K562 (cell line): ENCODE measurements around the gene TMED10. TPM values are rescaled to one million over a fixed set of nuclear protein-coding genes. Genes with fewer than 3 reads are reported as not detected.

ENCODE experiments used
- ATAC-seq: fragments of 200-7000 bp; cut with Tn5 transposase; 3 replicates; pipeline ENCODE4 v1.9.1; 2020; ENCODE audit warnings: moderate library complexity
- BruUV-seq: library from RNA; stranded (reverse); fragments of 400-500 nt; replicated peaks from 2 replicates; lab custom pipeline; 2021; lab: Mats Ljungman, UMichigan
- CTCF ChIA-PET: fragments of 300-600 bp; formaldehyde crosslinking; extraction: SDS; loops from one replicate; lab custom pipeline; 2021; ENCODE audit warnings: low intra/inter-chr PET ratio; lab: Yijun Ruan, JAX
- POLR2A ChIA-PET: fragments of 300-600, 350-650 bp; sonication (Branson Sonifier 250); formaldehyde crosslinking; extraction: SDS; loops from one replicate; lab custom pipeline; 2021; ENCODE audit warnings: antibody characterized with exemption, inconsistent platforms; lab: Yijun Ruan, JAX
- DNase-seq, 4 experiments: peaks; one replicate each; pipeline versions ENCODE4 v3.0.0 to v3.0.0-alpha.2; 2011 to 2018; ENCODE audit warnings: low spot score in 3 of 4, mixed read lengths in 3 of 4; ENCODE audit errors: extremely low read depth in 1 of 4
- FAIRE-seq: peaks from 2 replicates; lab custom pipeline; 2011; peaks lifted over from hg19 to GRCh38; lab: Jason Lieb, UNC
- H2AFZ ChIP-seq: 2 replicates; pipeline ENCODE4 v1.6.0; 2011; ENCODE audit warnings: low read depth, low read length, control low read depth, inconsistent platforms
- H3K27ac ChIP-seq: fragments of 200-600 bp; 3 replicates; pipeline ENCODE4 v1.8.0; 2011; ENCODE audit warnings: low read depth, mild to moderate bottlenecking, control low read depth, inconsistent platforms, low read length, moderate library complexity, mixed read lengths; ENCODE audit errors: extremely low read depth
- H3K27me3 ChIP-seq, 2 experiments: fragments of 300-600 bp in 1 of 2; 2 replicates in 1 of 2; 3 replicates in 1 of 2; pipeline versions ENCODE4 v1.6.0 to v1.8.0; 2011; ENCODE audit warnings: inconsistent platforms in 2 of 2, low read length in 2 of 2, mild to moderate bottlenecking in 1 of 2, mixed read lengths in 1 of 2, moderate library complexity in 1 of 2; ENCODE audit not compliant: control insufficient read depth in 2 of 2, insufficient read depth in 2 of 2
- H3K36me3 ChIP-seq: fragments of 300-600 bp; 3 replicates; pipeline ENCODE4 v1.8.0; 2011; ENCODE audit warnings: mild to moderate bottlenecking, low read length, inconsistent platforms; ENCODE audit not compliant: control insufficient read depth, insufficient read depth
- H3K4me1 ChIP-seq, 2 experiments: fragments of 200-600 bp in 1 of 2; replicated peaks in 1 of 2; 2 replicates in 1 of 2; 3 replicates in 1 of 2; pipeline versions ENCODE4 v1.5.1 to v1.8.0; 2011; ENCODE audit warnings: inconsistent platforms in 2 of 2, low read length in 2 of 2, mild to moderate bottlenecking in 1 of 2, mixed read lengths in 1 of 2, moderate library complexity in 1 of 2; ENCODE audit not compliant: control insufficient read depth in 2 of 2, insufficient read depth in 2 of 2
- H3K4me2 ChIP-seq: 2 replicates; pipeline ENCODE4 v1.6.1; 2011; ENCODE audit warnings: low read length, control low read depth, inconsistent platforms, mixed read lengths; ENCODE audit not compliant: insufficient read depth
- H3K4me3 ChIP-seq: fragments of 200-600 bp; sonication (generic), shearing (Covaris generic); 2 replicates; pipeline ENCODE4 v1.5.1; 2016; ENCODE audit warnings: control low read depth, inconsistent platforms
- H3K79me2 ChIP-seq: fragments of 200-600 bp; 3 replicates; pipeline ENCODE4 v1.8.0; 2011; ENCODE audit warnings: low read length, inconsistent platforms; ENCODE audit not compliant: control insufficient read depth, insufficient read depth
- H3K9ac ChIP-seq, 2 experiments: 2 replicates each; pipeline versions ENCODE4 v1.6.0 to v1.6.1; 2011; ENCODE audit warnings: low read depth in 2 of 2, low read length in 2 of 2, control low read depth in 1 of 2, inconsistent platforms in 1 of 2, mild to moderate bottlenecking in 1 of 2, mixed read lengths in 1 of 2; ENCODE audit not compliant: insufficient read depth in 1 of 2
- H3K9me1 ChIP-seq: one replicate; pipeline ENCODE4 v1.6.0; 2011; ENCODE audit warnings: inconsistent platforms, mild to moderate bottlenecking, low read length, moderate library complexity; ENCODE audit not compliant: control insufficient read depth, insufficient read depth
- H3K9me3 ChIP-seq: replicated peaks from 2 replicates; pipeline ENCODE4 v1.5.1; 2011; ENCODE audit warnings: low read depth, low read length, inconsistent platforms; ENCODE audit not compliant: control insufficient read depth, insufficient read depth
- H4K20me1 ChIP-seq: replicated peaks from 2 replicates; pipeline ENCODE4 v1.6.1; 2011; ENCODE audit warnings: low read length, inconsistent platforms, mixed read lengths; ENCODE audit not compliant: control insufficient read depth, insufficient read depth
- BACH1 ChIP-seq: fragments of 200-800 bp; sonication (Bioruptor generic); IDR thresholded peaks from 2 replicates; pipeline ENCODE4 v1.6.1; 2016; ENCODE audit warnings: missing genetic modification characterization, missing compliant biosample characterization
- BCOR ChIP-seq: fragments of 450-650 bp; IDR thresholded peaks from 2 replicates; pipeline ENCODE4 v1.6.1; 2016
- CBFB ChIP-seq: sonication (generic); formaldehyde crosslinking; IDR thresholded peaks from 2 replicates; pipeline ENCODE4 v1.4.0; 2020; ENCODE audit warnings: mild to moderate bottlenecking, missing genetic modification reagents
- CBX1 ChIP-seq: sonication (generic); IDR thresholded peaks from 2 replicates; pipeline ENCODE4 v1.6.1; 2016; ENCODE audit warnings: antibody characterized with exemption, low read depth, mild to moderate bottlenecking
- GATAD2A ChIP-seq: fragments of 450-650 bp; IDR thresholded peaks from 2 replicates; pipeline ENCODE4 v1.6.1; 2017
- KDM4B ChIP-seq, 2 experiments: fragments of 450-650 bp in 1 of 2; sonication (generic) in 1 of 2; IDR thresholded peaks; 2 replicates each; pipeline ENCODE4 v1.6.1; 2016 to 2017; ENCODE audit warnings: borderline replicate concordance in 2 of 2, antibody characterized with exemption in 1 of 2, low read depth in 1 of 2, mild to moderate bottlenecking in 1 of 2
- NCOA6 ChIP-seq: fragments of 450-650 bp; IDR thresholded peaks from 2 replicates; pipeline ENCODE4 v1.6.1; 2017; ENCODE audit warnings: mild to moderate bottlenecking
- PTTG1 ChIP-seq: fragments of 450-650 bp; IDR thresholded peaks from 2 replicates; pipeline ENCODE4 v1.6.1; 2016; ENCODE audit warnings: low read depth, mild to moderate bottlenecking, missing genetic modification characterization, missing compliant biosample characterization
- RHOXF2B ChIP-seq: fragments of 250-450 bp; sonication (Bioruptor Pico); conservative IDR thresholded peaks from 2 replicates; pipeline ENCODE4 v1.5.1; 2021
- RNF2 ChIP-seq: sonication (generic); IDR thresholded peaks from 2 replicates; pipeline ENCODE4 v1.6.1; 2016
- SIX5 ChIP-seq, 2 experiments: IDR thresholded peaks; 2 replicates each; pipeline ENCODE4 v1.6.1; 2011; ENCODE audit warnings: low read length in 2 of 2, borderline replicate concordance in 1 of 2, low read depth in 1 of 2, mild to moderate bottlenecking in 1 of 2, moderate library complexity in 1 of 2; ENCODE audit not compliant: insufficient read depth in 1 of 2
- SNRNP70 ChIP-seq: fragments of 200-400 bp; formaldehyde crosslinking; optimal IDR thresholded peaks from 2 replicates; pipeline ENCODE3; 2017; ENCODE audit warnings: low read depth, low read length
- TAF7 ChIP-seq: fragments of 450-650 bp; IDR thresholded peaks from 2 replicates; pipeline ENCODE4 v1.6.1; 2016; ENCODE audit warnings: missing genetic modification characterization, missing compliant biosample characterization
- ZC3H4 ChIP-seq: sonication (generic); formaldehyde crosslinking; IDR thresholded peaks from 2 replicates; pipeline ENCODE4 v1.9.0; 2021; ENCODE audit warnings: missing genetic modification reagents, borderline replicate concordance
- ZNF445 ChIP-seq: fragments of 250-450 bp; sonication (Bioruptor Pico); IDR thresholded peaks from 2 replicates; pipeline ENCODE4 v1.4.0; 2020; ENCODE audit warnings: low read depth, mild to moderate bottlenecking, moderate library complexity
- ZNF655 ChIP-seq: fragments of 250-450 bp; sonication (Bioruptor Pico); IDR thresholded peaks from 2 replicates; pipeline ENCODE4 v1.5.0; 2021
- ZNF77 ChIP-seq: fragments of 250-450 bp; sonication (Bioruptor Pico); IDR thresholded peaks from 2 replicates; pipeline ENCODE4 v1.5.0; 2020
- WGBS: fragments of 100-300 bp; shearing (Covaris generic); methylation state at CpG from one replicate; pipeline ENCODE4 v1.1.6; 2016; ENCODE audit warnings: low coverage, mixed read lengths; ENCODE audit not compliant: insufficient coverage; ENCODE audit errors: missing lambda C conversion rate; 5-methylcytosine and 5-hydroxymethylcytosine counted together
- in situ Hi-C: fragments of 300-500 bp; cut with MboI; formaldehyde crosslinking; loops from 4 replicates; pipeline ENCODE4 v1.15.0; 2018; ENCODE audit warnings: inconsistent platforms, mixed read lengths
- intact Hi-C: fragments of 100-400 bp; cut with micrococcal nuclease; formaldehyde crosslinking; loops from 2 replicates; pipeline ENCODE4 v1.14.2; 2022
- polyA plus RNA-seq, 8 experiments: library from polyadenylated mRNA; depleted of rRNA in 4 of 8; stranded (reverse) in 5 of 8; unstranded in 3 of 8; fragments of >200 nt; fragmentation: Nextera tagmentation in 2 of 8; fragmentation: Illumina TruSeq in 1 of 8; extraction: Ambion mirVana in 2 of 8; extraction: Trizol in 1 of 8; gene quantifications; 2 replicates each; pipeline versions ENCODE4 v1.2.1 to v1.2.3, GENCODE V29; 2011 to 2014; ENCODE audit warnings: inconsistent platforms in 1 of 8, missing spikeins in 1 of 8
- total RNA-seq, 7 experiments: library from RNA; depleted of rRNA in 6 of 7; stranded (reverse); fragments of >200 nt in 6 of 7; fragmentation: Illumina TruSeq in 2 of 7; extraction: Trizol in 2 of 7; gene quantifications; 2 replicates each; pipeline versions ENCODE4 v1.2.1 to v1.2.3, GENCODE V29; 2011 to 2021; ENCODE audit warnings: low replicate concordance in 1 of 7
- TF ChIP-seq, protein P1 (sequence below): fragments of 450-650 bp; IDR thresholded peaks from 2 replicates; pipeline ENCODE4 v1.6.1; 2016; ENCODE audit warnings: borderline replicate concordance
- TF ChIP-seq, protein P2 (sequence below): sonication (generic); formaldehyde crosslinking; IDR thresholded peaks from 2 replicates; pipeline ENCODE4 v1.8.1; 2023; ENCODE audit warnings: mild to moderate bottlenecking, missing genetic modification reagents

TMED10 gene
- total and polyA plus RNA-seq, 9 of the 15 experiments (the other 6 are each of a cell fraction or from before 2014, with no cell fraction given), result 62.2 to 233 (median 124) TPM

GRCh38 chr14:75162631-75163030 is 13.8 kb downstream of the TMED10 start:
- in situ Hi-C loops, result no loop called here
- CTCF ChIA-PET, result no interaction called here
- H3K4me3 ChIP-seq, result no peak overlapping the region
- TF ChIP-seq TAF7 (no peak), BACH1 (tag) (no peak), SNRNP70 (no peak), PTTG1 (tag) (no peak), ZC3H4 (CRISPR knock-in tag) (no peak), RNF2 (no peak), SIX5 (IDR thresholded peaks at IDR 0.05; ENCODE audit: borderline replicate concordance in 1 of 2, insufficient read depth in 1 of 2, low read depth in 1 of 2, low read length in 2 of 2) (no peak), RHOXF2B (CRISPR knock-in tag) (no peak), CBX1 (no peak), CBFB (CRISPR knock-in tag) (no peak), GATAD2A (no peak), ZNF445 (CRISPR knock-in tag) (no peak), ZNF655 (CRISPR knock-in tag) (no peak), NCOA6 (no peak), ZNF77 (no peak), KDM4B (IDR thresholded peaks at IDR 0.05; ENCODE audit: borderline replicate concordance in 2 of 2, low read depth in 1 of 2) (no peak), BCOR (no peak)
- TF ChIP-seq, protein P1, sequence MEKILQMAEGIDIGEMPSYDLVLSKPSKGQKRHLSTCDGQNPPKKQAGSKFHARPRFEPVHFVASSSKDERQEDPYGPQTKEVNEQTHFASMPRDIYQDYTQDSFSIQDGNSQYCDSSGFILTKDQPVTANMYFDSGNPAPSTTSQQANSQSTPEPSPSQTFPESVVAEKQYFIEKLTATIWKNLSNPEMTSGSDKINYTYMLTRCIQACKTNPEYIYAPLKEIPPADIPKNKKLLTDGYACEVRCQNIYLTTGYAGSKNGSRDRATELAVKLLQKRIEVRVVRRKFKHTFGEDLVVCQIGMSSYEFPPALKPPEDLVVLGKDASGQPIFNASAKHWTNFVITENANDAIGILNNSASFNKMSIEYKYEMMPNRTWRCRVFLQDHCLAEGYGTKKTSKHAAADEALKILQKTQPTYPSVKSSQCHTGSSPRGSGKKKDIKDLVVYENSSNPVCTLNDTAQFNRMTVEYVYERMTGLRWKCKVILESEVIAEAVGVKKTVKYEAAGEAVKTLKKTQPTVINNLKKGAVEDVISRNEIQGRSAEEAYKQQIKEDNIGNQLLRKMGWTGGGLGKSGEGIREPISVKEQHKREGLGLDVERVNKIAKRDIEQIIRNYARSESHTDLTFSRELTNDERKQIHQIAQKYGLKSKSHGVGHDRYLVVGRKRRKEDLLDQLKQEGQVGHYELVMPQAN, result no peak
- TF ChIP-seq, protein P2, sequence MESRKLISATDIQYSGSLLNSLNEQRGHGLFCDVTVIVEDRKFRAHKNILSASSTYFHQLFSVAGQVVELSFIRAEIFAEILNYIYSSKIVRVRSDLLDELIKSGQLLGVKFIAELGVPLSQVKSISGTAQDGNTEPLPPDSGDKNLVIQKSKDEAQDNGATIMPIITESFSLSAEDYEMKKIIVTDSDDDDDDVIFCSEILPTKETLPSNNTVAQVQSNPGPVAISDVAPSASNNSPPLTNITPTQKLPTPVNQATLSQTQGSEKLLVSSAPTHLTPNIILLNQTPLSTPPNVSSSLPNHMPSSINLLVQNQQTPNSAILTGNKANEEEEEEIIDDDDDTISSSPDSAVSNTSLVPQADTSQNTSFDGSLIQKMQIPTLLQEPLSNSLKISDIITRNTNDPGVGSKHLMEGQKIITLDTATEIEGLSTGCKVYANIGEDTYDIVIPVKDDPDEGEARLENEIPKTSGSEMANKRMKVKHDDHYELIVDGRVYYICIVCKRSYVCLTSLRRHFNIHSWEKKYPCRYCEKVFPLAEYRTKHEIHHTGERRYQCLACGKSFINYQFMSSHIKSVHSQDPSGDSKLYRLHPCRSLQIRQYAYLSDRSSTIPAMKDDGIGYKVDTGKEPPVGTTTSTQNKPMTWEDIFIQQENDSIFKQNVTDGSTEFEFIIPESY (CRISPR knock-in tag), result no peak
- intact Hi-C loops, result no loop called here
- H3K4me2 ChIP-seq, result no peak overlapping the region
- no peak for ATAC-seq
- WGBS, result 65% methylated on average over 3 of the region's 3 CpGs
- BruUV-seq, result no TSS peak
- no peaks in the 10 kb centered on the region for H3K9me3 ChIP-seq
- no peaks in the 10 kb centered on the region for H3K27me3 ChIP-seq
- H4K20me1 ChIP-seq, result 0 out of 2 replicates have a peak, but pooled peaks cover 7% of the 10 kb centered on the region
- FAIRE-seq, result no peak
- DNase-seq, result no peak
- H2AFZ ChIP-seq, result no peak overlapping the region
- no peak overlapping the region for H3K9ac ChIP-seq
- POLR2A ChIA-PET, result interaction anchor here (1.7 kb wide), 1 partner anchor 118 kb away, joined by 4 read pairs; no protein-coding TSS in a partner anchor
- H3K36me3 ChIP-seq, result peaks cover 4% of the 10 kb centered on the region; the same call in 1 of the 3 replicates
- peaks cover 0 to 4% of the 10 kb centered on the region in 2 experiments; a peak in 2 of 5 replicates for H3K4me1 ChIP-seq
- peaks cover 70% of the 10 kb centered on the region for H3K79me2 ChIP-seq
- H3K27ac ChIP-seq, result no peak overlapping the region
- no peaks in the 10 kb centered on the region for H3K9me1 ChIP-seq
